Measurements from ENCODE around the gene RABAC1.
A peak's percentile ranks its signal among the peaks of the same experiment; 100 is the strongest.

Gene RABAC1

DNA sequence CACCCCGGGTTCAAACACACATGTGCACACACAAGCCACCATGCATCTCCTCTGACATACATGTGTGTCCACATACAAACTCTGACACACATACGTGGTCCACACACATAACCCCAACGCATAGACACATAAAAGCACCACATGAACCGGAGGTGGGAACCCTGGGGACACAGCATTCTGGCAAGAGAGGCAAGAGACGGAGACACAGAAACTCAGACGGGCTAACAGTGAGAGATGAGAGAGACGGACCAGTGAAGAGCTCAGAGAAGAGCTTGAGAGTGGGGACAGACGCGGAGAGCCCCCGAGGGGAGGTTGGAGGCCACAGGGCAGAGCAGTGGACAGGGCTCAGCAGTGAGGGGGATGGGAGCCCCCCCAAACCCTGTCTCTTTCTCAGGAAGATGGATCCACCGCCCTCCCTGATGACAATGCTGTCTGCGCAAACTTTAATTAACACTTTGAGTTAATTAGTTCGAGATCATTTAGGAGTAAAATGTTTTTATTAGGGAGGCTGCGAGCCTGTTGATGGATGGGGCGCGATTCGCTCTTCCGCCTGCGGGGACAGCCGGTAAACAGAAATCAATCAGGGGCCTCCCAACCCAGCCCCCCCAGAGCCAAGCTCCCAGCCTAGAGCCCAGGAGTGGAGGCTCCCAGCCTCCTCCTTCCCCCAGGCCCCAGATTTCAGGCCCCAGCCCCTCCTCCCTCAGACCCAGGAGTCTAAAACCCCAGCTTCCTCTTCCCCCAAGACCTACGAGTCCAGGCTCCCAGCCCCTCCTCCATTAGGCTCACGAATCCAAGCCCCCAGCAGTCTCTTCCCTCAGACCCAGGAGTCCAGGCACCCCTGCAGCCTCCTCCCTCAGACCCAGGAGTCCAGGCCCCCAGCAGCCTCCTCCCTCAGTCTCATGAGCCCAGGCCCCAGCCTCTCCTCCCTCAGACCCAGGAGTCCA, 21.3 kb downstream of the RABAC1 start:
- Mint-ChIP-seq H3K9me3 (peaks cover 2% of the 10 kb centered on the region), H3K4me3 (peak overlapping the region; percentile 69), H3K4me1 (peaks cover 55% of the 10 kb centered on the region), H3K36me3 (ENCODE audit: low read depth) (no peaks in the 10 kb centered on the region), H3K27me3 (ENCODE audit: low read depth, poor library complexity) (peaks cover 19% of the 10 kb centered on the region), H3K27ac (peak overlapping the region; percentile 41)
- TF ChIP-seq CTCF (IDR thresholded peaks at IDR 0.05): peak; percentile 5
- no peak for DNase-seq

- Mint-ChIP-seq H3K9me3 (no peaks in the 10 kb centered on the region), H3K27ac (peak overlapping the region; percentile 15), H3K27me3 (ENCODE audit: low read depth, poor library complexity) (peaks cover 12% of the 10 kb centered on the region), H3K36me3 (ENCODE audit: low read depth) (no peaks in the 10 kb centered on the region), H3K4me3 (peak overlapping the region; percentile 49), H3K4me1 (peaks cover 59% of the 10 kb centered on the region)
- TF ChIP-seq CTCF (IDR thresholded peaks at IDR 0.05): no peak
- DNase-seq: no peak
Measured at GRCh38 chr19:41936961-41937360, 22.2 kb downstream of the RABAC1 start.

GRCh38 chr19:41936416-41936850, 22.7 kb downstream of the RABAC1 start:
- TF ChIP-seq CTCF (IDR thresholded peaks at IDR 0.05): no peak

GRCh38 chr19:41935760-41936415, 23.2 kb downstream of the RABAC1 start:
- DNase-seq: no peak
- no peaks in the 10 kb centered on the region for H3K36me3 Mint-ChIP-seq (ENCODE audit: low read depth)
- H3K4me3 Mint-ChIP-seq: no peak overlapping the region
- TF ChIP-seq CTCF (IDR thresholded peaks at IDR 0.05): no peak
- H3K27me3 Mint-ChIP-seq (ENCODE audit: low read depth, poor library complexity): peaks cover 4% of the 10 kb centered on the region
- peaks cover 58% of the 10 kb centered on the region for H3K4me1 Mint-ChIP-seq
- H3K9me3 Mint-ChIP-seq: no peaks in the 10 kb centered on the region
- no peak overlapping the region for H3K27ac Mint-ChIP-seq

More at GRCh38 chr19:41936416-41936850, 22.7 kb downstream of the RABAC1 start:
- no peaks in the 10 kb centered on the region for H3K9me3 Mint-ChIP-seq
- peak overlapping the region; percentile 15 for H3K27ac Mint-ChIP-seq
- peaks cover 57% of the 10 kb centered on the region for H3K4me1 Mint-ChIP-seq
- H3K4me3 Mint-ChIP-seq: peak overlapping the region; percentile 49
- peaks cover 8% of the 10 kb centered on the region for H3K27me3 Mint-ChIP-seq (ENCODE audit: low read depth, poor library complexity)
- no peaks in the 10 kb centered on the region for H3K36me3 Mint-ChIP-seq (ENCODE audit: low read depth)
- no peak for DNase-seq

- H3K27me3 Mint-ChIP-seq (ENCODE audit: low read depth, poor library complexity): peaks cover 4% of the 10 kb centered on the region
- DNase-seq: peak; percentile 92
- no peak overlapping the region for H3K27ac Mint-ChIP-seq
- peak overlapping the region; percentile 46 for H3K4me3 Mint-ChIP-seq
- TF ChIP-seq CTCF (IDR thresholded peaks at IDR 0.05): peak; percentile 81
- H3K4me1 Mint-ChIP-seq: peaks cover 68% of the 10 kb centered on the region
- no peaks in the 10 kb centered on the region for H3K9me3 Mint-ChIP-seq
- H3K36me3 Mint-ChIP-seq (ENCODE audit: low read depth): no peaks in the 10 kb centered on the region
Measured at GRCh38 chr19:41934849-41935374, 24.2 kb downstream of the RABAC1 start.

All from nephron progenitor cell (in vitro differentiated cells).